ENCODE measurements around the gene HOXD4.

The HOXD4 gene

GRCh38 chr2:176151442-176152287, at the start of gene HOXD4:
HOXD4 (plus strand) TSS chr2:176151550; CDS start chr2:176151634, 84 bp downstream.
- in situ Hi-C loops (cut with MboI; ENCODE audit: low sequenced_read_pairs), result no loop called here

- in situ Hi-C loops (cut with MboI; ENCODE audit: low sequenced_read_pairs), result loop anchor here (25.0 kb wide), 1 partner anchor 1210 kb away; no protein-coding TSS in a partner anchor
These were observed 49.5 kb upstream of the HOXD4 start for GRCh38 chr2:176101842-176102241.

- in situ Hi-C loops (cut with MboI; ENCODE audit: low sequenced_read_pairs), result loop anchor here (25.0 kb wide), 1 partner anchor 1210 kb away; no protein-coding TSS in a partner anchor
These were observed 49.0 kb upstream of the HOXD4 start for GRCh38 chr2:176102309-176102866.

GRCh38 chr2:176103194-176103593, 48.2 kb upstream of the HOXD4 start:
- in situ Hi-C loops (cut with MboI; ENCODE audit: low sequenced_read_pairs), result loop anchor here (25.0 kb wide), 1 partner anchor 1209 kb away; no protein-coding TSS in a partner anchor

- in situ Hi-C loops (cut with MboI; ENCODE audit: low sequenced_read_pairs), result loop anchor here (25.0 kb wide), 1 partner anchor 1208 kb away; no protein-coding TSS in a partner anchor
These were observed 47.5 kb upstream of the HOXD4 start for GRCh38 chr2:176103742-176104315.

- in situ Hi-C loops (cut with MboI; ENCODE audit: low sequenced_read_pairs), result loop anchor here (25.0 kb wide), 1 partner anchor 1208 kb away; no protein-coding TSS in a partner anchor
These were observed 46.9 kb upstream of the HOXD4 start for GRCh38 chr2:176104316-176105077.

- in situ Hi-C loops (cut with MboI; ENCODE audit: low sequenced_read_pairs), result loop anchor here (25.0 kb wide), 1 partner anchor 1207 kb away; no protein-coding TSS in a partner anchor
These were observed 46.1 kb upstream of the HOXD4 start for GRCh38 chr2:176105078-176105729.

- in situ Hi-C loops (cut with MboI; ENCODE audit: low sequenced_read_pairs), result loop anchor here (25.0 kb wide), 1 partner anchor 1206 kb away; no protein-coding TSS in a partner anchor
These were observed 45.4 kb upstream of the HOXD4 start for GRCh38 chr2:176105730-176106580.

- in situ Hi-C loops (cut with MboI; ENCODE audit: low sequenced_read_pairs), result loop anchor here (25.0 kb wide), 1 partner anchor 1205 kb away; no protein-coding TSS in a partner anchor
These were observed 44.5 kb upstream of the HOXD4 start, which contains the start of gene HOXD11 for GRCh38 chr2:176106581-176107539. HOXD11 (plus strand) TSS chr2:176107280; CDS start chr2:176107356, 76 bp downstream.

GRCh38 chr2:176107731-176108181, 43.6 kb upstream of the HOXD4 start:
- in situ Hi-C loops (cut with MboI; ENCODE audit: low sequenced_read_pairs), result loop anchor here (25.0 kb wide), 1 partner anchor 1205 kb away; no protein-coding TSS in a partner anchor

GRCh38 chr2:176109192-176109901, 42.0 kb upstream of the HOXD4 start:
- in situ Hi-C loops (cut with MboI; ENCODE audit: low sequenced_read_pairs), result loop anchor here (25.0 kb wide), 1 partner anchor 1203 kb away; no protein-coding TSS in a partner anchor

GRCh38 chr2:176109946-176110345, 41.4 kb upstream of the HOXD4 start:
- in situ Hi-C loops (cut with MboI; ENCODE audit: low sequenced_read_pairs), result loop anchor here (25.0 kb wide), 1 partner anchor 1202 kb away; no protein-coding TSS in a partner anchor

GRCh38 chr2:176110415-176111308, 40.7 kb upstream of the HOXD4 start:
- in situ Hi-C loops (cut with MboI; ENCODE audit: low sequenced_read_pairs), result loop anchor here (25.0 kb wide), 1 partner anchor 1202 kb away; no protein-coding TSS in a partner anchor

GRCh38 chr2:176111309-176111663, 40.1 kb upstream of the HOXD4 start:
- in situ Hi-C loops (cut with MboI; ENCODE audit: low sequenced_read_pairs), result loop anchor here (25.0 kb wide), 1 partner anchor 1201 kb away; no protein-coding TSS in a partner anchor

- in situ Hi-C loops (cut with MboI; ENCODE audit: low sequenced_read_pairs), result loop anchor here (25.0 kb wide), 1 partner anchor 1200 kb away; no protein-coding TSS in a partner anchor
These were observed 39.4 kb upstream of the HOXD4 start for GRCh38 chr2:176111846-176112374.
